ENCODE data around the gene AIFM3. TPM values are rescaled to one million over a fixed set of nuclear protein-coding genes. Genes with fewer than 3 reads are reported as not detected.

Gene AIFM3
- total RNA-seq, 1 donor from 2014 or later, result 0.79 TPM

GRCh38 chr22:20946080-20946986, 20.7 kb upstream of the AIFM3 start:
- Mint-ChIP-seq H3K27me3 (ENCODE audit: low read depth) (no peaks in the 10 kb centered on the region), H3K4me1 (peaks cover 29% of the 10 kb centered on the region), H3K9me3 (no peaks in the 10 kb centered on the region), H3K27ac (ENCODE audit: unreplicated experiment) (no peak overlapping the region), H3K4me3 (no peak overlapping the region), H3K36me3 (ENCODE audit: low read depth) (peaks cover 8% of the 10 kb centered on the region)
- TF ChIP-seq, protein P1, sequence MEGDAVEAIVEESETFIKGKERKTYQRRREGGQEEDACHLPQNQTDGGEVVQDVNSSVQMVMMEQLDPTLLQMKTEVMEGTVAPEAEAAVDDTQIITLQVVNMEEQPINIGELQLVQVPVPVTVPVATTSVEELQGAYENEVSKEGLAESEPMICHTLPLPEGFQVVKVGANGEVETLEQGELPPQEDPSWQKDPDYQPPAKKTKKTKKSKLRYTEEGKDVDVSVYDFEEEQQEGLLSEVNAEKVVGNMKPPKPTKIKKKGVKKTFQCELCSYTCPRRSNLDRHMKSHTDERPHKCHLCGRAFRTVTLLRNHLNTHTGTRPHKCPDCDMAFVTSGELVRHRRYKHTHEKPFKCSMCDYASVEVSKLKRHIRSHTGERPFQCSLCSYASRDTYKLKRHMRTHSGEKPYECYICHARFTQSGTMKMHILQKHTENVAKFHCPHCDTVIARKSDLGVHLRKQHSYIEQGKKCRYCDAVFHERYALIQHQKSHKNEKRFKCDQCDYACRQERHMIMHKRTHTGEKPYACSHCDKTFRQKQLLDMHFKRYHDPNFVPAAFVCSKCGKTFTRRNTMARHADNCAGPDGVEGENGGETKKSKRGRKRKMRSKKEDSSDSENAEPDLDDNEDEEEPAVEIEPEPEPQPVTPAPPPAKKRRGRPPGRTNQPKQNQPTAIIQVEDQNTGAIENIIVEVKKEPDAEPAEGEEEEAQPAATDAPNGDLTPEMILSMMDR (conservative IDR thresholded peaks at IDR 0.05), result no peak
- no peak for DNase-seq (ENCODE audit: low read depth, low spot score)

GRCh38 chr22:20946991-20947390, 20.1 kb upstream of the AIFM3 start:
- H3K36me3 Mint-ChIP-seq (ENCODE audit: low read depth), result peaks cover 8% of the 10 kb centered on the region
- no peaks in the 10 kb centered on the region for H3K27me3 Mint-ChIP-seq (ENCODE audit: low read depth)
- DNase-seq (ENCODE audit: low read depth, low spot score), result no peak
- TF ChIP-seq, protein P1 (conservative IDR thresholded peaks at IDR 0.05), result no peak
- no peak overlapping the region for H3K27ac Mint-ChIP-seq (ENCODE audit: unreplicated experiment)
- H3K4me1 Mint-ChIP-seq, result peaks cover 29% of the 10 kb centered on the region
- H3K4me3 Mint-ChIP-seq, result no peak overlapping the region
- no peaks in the 10 kb centered on the region for H3K9me3 Mint-ChIP-seq

DNA sequence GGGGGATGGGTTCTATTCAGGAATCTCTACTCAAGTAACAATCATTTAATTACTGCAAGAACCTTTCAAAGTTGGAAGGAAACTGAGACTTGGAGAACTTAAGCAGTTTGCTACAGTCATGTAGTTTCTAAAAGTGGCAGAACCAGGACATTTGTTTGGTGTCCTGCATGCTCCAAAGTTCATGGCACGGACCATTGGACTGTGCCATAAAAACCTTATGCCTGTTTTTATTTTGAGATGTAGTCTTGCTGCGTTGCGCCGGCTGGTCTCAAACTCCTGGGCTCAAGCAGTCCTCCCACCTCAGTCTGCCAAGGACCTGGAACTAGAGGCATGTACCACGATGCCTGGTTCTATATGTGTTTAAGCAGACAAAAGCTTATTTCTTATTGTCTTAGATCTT, 18.6 kb upstream of the AIFM3 start:
- no peak for DNase-seq (ENCODE audit: low read depth, low spot score)
- no peaks in the 10 kb centered on the region for H3K27me3 Mint-ChIP-seq (ENCODE audit: low read depth)
- H3K9me3 Mint-ChIP-seq, result no peaks in the 10 kb centered on the region
- H3K4me3 Mint-ChIP-seq, result no peak overlapping the region
- peaks cover 7% of the 10 kb centered on the region for H3K36me3 Mint-ChIP-seq (ENCODE audit: low read depth)
- H3K4me1 Mint-ChIP-seq, result peaks cover 27% of the 10 kb centered on the region
- no peak overlapping the region for H3K27ac Mint-ChIP-seq (ENCODE audit: unreplicated experiment)
- TF ChIP-seq, protein P1 (conservative IDR thresholded peaks at IDR 0.05), result no peak

DNA sequence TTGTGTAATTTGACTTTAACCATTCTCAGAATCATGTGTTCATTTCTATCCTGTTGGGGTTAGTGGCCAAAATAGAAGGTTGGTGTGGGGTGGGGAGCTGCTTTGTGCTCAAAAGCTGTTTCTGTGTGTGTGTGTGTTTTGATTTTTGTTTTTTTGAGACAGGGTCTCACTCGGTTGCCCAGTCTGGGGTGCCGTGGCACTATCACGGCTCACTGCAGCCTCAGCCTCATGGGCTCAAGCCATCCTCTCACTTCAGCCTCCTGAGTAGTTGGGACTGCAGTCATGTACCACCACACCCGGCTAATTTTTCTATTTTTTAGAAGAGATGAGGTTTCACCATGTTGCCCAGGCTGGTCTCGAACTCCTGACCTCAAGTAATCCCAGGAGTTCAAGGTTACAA, 18.1 kb upstream of the AIFM3 start:
- Mint-ChIP-seq H3K4me3 (no peak overlapping the region), H3K36me3 (ENCODE audit: low read depth) (peaks cover 11% of the 10 kb centered on the region), H3K27me3 (ENCODE audit: low read depth) (no peaks in the 10 kb centered on the region), H3K27ac (ENCODE audit: unreplicated experiment) (no peak overlapping the region), H3K4me1 (peaks cover 23% of the 10 kb centered on the region), H3K9me3 (no peaks in the 10 kb centered on the region)
- no peak for DNase-seq (ENCODE audit: low read depth, low spot score)
- TF ChIP-seq, protein P1 (conservative IDR thresholded peaks at IDR 0.05), result no peak

DNA sequence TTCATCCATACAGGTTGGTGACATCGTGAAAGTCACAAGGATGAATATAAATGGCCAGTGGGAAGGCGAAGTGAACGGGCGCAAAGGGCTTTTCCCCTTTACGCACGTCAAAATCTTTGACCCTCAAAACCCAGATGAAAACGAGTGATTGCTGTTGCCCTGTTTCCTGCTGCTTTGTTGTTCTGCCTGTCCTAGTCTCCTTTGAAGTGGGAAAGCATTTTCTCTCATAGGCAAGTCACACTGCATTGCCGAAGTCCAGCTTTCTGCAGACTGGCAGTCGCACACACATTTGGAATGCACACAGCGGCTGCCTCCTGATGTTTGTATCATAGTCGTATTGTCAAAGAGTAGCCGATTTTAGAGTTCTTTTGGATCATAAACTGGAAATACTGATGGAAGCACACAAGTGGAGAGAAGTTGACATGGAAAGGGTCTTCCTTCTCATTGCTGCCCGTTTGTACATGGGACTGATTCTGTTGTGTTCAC, 17.3 kb upstream of the AIFM3 start:
- Mint-ChIP-seq H3K4me3 (no peak overlapping the region), H3K27ac (ENCODE audit: unreplicated experiment) (no peak overlapping the region), H3K36me3 (ENCODE audit: low read depth) (peaks cover 11% of the 10 kb centered on the region), H3K4me1 (peaks cover 23% of the 10 kb centered on the region), H3K9me3 (no peaks in the 10 kb centered on the region), H3K27me3 (ENCODE audit: low read depth) (no peaks in the 10 kb centered on the region)
- TF ChIP-seq, protein P1 (conservative IDR thresholded peaks at IDR 0.05), result no peak
- no peak for DNase-seq (ENCODE audit: low read depth, low spot score)

Data from neural crest cell (in vitro differentiated cells).